A673 (cell line): Measurements from ENCODE around the gene RNF111. TPM values are rescaled to one million over a fixed set of nuclear protein-coding genes. Genes with fewer than 3 reads are reported as not detected.

ENCODE experiments used
- BruUV-seq: library from RNA; stranded (reverse); fragments of 400-500 nt; replicated peaks from 2 replicates; lab custom pipeline; 2021; lab: Mats Ljungman, UMichigan
- CTCF ChIA-PET: fragments of 300-600 bp; sonication (Branson Sonifier 250); formaldehyde crosslinking; loops from one replicate; lab custom pipeline; 2022; ENCODE audit warnings: antibody characterized with exemption; lab: Charles Lee
- POLR2A ChIA-PET: fragments of 300-600 bp; sonication (Branson Sonifier 250); formaldehyde crosslinking; loops from one replicate; lab custom pipeline; 2022; ENCODE audit warnings: antibody characterized with exemption; ENCODE audit not compliant: low non-redundant PET; lab: Charles Lee
- DNase-seq: peaks from one replicate; pipeline ENCODE4 v3.0.0-alpha.2; 2015; ENCODE audit warnings: low spot score
- H3K27ac ChIP-seq: fragments of 200-600 bp; sonication (generic); 2 replicates; pipeline ENCODE4 v1.5.1; 2016; ENCODE audit warnings: mixed run types, low read depth, mild to moderate bottlenecking, mixed read lengths, antibody characterized with exemption, low read length; ENCODE audit not compliant: poor library complexity, severe bottlenecking
- H3K27me3 ChIP-seq: fragments of 200-600 bp; sonication (generic); replicated peaks from 2 replicates; pipeline ENCODE4 v1.6.1; 2017; ENCODE audit warnings: mixed run types, low read depth, mild to moderate bottlenecking, mixed read lengths, antibody characterized with exemption, low read length; ENCODE audit not compliant: insufficient read depth, poor library complexity
- H3K36me3 ChIP-seq: fragments of 200-600 bp; sonication (generic); 2 replicates; pipeline ENCODE4 v1.6.1; 2016; ENCODE audit warnings: mixed run types, mild to moderate bottlenecking, mixed read lengths, antibody characterized with exemption, low read length; ENCODE audit not compliant: insufficient read depth, poor library complexity, severe bottlenecking
- H3K4me1 ChIP-seq: fragments of 200-600 bp; sonication (generic); 2 replicates; pipeline ENCODE4 v1.6.1; 2017; ENCODE audit warnings: mixed run types, mild to moderate bottlenecking, mixed read lengths, antibody characterized with exemption, low read length; ENCODE audit not compliant: insufficient read depth, poor library complexity, severe bottlenecking
- H3K4me3 ChIP-seq: fragments of 200-600 bp; sonication (generic); 2 replicates; pipeline ENCODE4 v1.5.1; 2016; ENCODE audit warnings: low read depth, mixed run types, mild to moderate bottlenecking, mixed read lengths, low read length; ENCODE audit not compliant: poor library complexity, severe bottlenecking
- H3K9me3 ChIP-seq: fragments of 200-600 bp; sonication (generic); 2 replicates; pipeline ENCODE4 v1.6.1; 2016; ENCODE audit warnings: mixed run types, low read depth, mild to moderate bottlenecking, mixed read lengths, antibody characterized with exemption, low read length; ENCODE audit not compliant: poor library complexity, severe bottlenecking
- CTCF ChIP-seq: fragments of 300-800, 200-600 bp; sonication (generic); conservative IDR thresholded peaks from 2 replicates; pipeline ENCODE4 v1.5.1; 2017; ENCODE audit warnings: low read depth, mild to moderate bottlenecking, antibody characterized with exemption, low read length, moderate library complexity, mixed read lengths
- EZH2 ChIP-seq: fragments of 200-600 bp; sonication (generic); IDR thresholded peaks from 2 replicates; pipeline ENCODE4 v1.6.1; 2017; ENCODE audit warnings: borderline replicate concordance, low read depth, mild to moderate bottlenecking, mixed read lengths, antibody characterized with exemption, low read length; ENCODE audit not compliant: poor library complexity, severe bottlenecking
- intact Hi-C: fragments of 100-400 bp; cut with micrococcal nuclease; formaldehyde crosslinking; loops from one replicate; pipeline ENCODE4 v1.10.0; 2022; ENCODE audit not compliant: unreplicated experiment
- total RNA-seq: library from RNA; stranded (reverse); gene quantifications from 2 replicates; pipeline ENCODE4 v1.2.3, GENCODE V29; 2021

RNF111 gene
- total RNA-seq, 1 experiment from 2014 or later, result 34.4 TPM

GRCh38 chr15:59116771-59117170, 129.3 kb downstream of the RNF111 start:
- DNase-seq, result no peak
- BruUV-seq, result no TSS peak
- POLR2A ChIA-PET, result no interaction called here
- intact Hi-C loops, result no loop called here
- H3K9me3 ChIP-seq, result no peaks in the 10 kb centered on the region
- no peak overlapping the region for H3K4me3 ChIP-seq
- CTCF ChIA-PET, result no interaction called here
- H3K27me3 ChIP-seq, result no peaks in the 10 kb centered on the region
- H3K4me1 ChIP-seq, result no peaks in the 10 kb centered on the region
- TF ChIP-seq EZH2, result no peak
- TF ChIP-seq CTCF, result no peak
- no peak overlapping the region for H3K27ac ChIP-seq
- peaks cover 90% of the 10 kb centered on the region for H3K36me3 ChIP-seq

- TF ChIP-seq EZH2 (no peak), CTCF (no peak)
- intact Hi-C loops, result no loop called here
- BruUV-seq, result no TSS peak
- POLR2A ChIA-PET, result no interaction called here
- Histone ChIP-seq H3K27ac (no peak overlapping the region), H3K27me3 (no peaks in the 10 kb centered on the region), H3K9me3 (no peaks in the 10 kb centered on the region), H3K36me3 (peaks cover 89% of the 10 kb centered on the region), H3K4me1 (no peaks in the 10 kb centered on the region), H3K4me3 (no peak overlapping the region)
- CTCF ChIA-PET, result no interaction called here
- no peak for DNase-seq
These were observed 132.2 kb downstream of the RNF111 start for GRCh38 chr15:59119625-59120024.

- TF ChIP-seq EZH2, result no peak
- TF ChIP-seq CTCF, result no peak
- H3K27ac ChIP-seq, result no peak overlapping the region
- CTCF ChIA-PET, result no interaction called here
- intact Hi-C loops, result no loop called here
- BruUV-seq, result no TSS peak
- H3K4me3 ChIP-seq, result no peak overlapping the region
- POLR2A ChIA-PET, result no interaction called here
- no peak for DNase-seq
- H3K27me3 ChIP-seq, result no peaks in the 10 kb centered on the region
- peaks cover 88% of the 10 kb centered on the region for H3K36me3 ChIP-seq
- no peaks in the 10 kb centered on the region for H3K4me1 ChIP-seq
- no peaks in the 10 kb centered on the region for H3K9me3 ChIP-seq
These were observed 133.5 kb downstream of the RNF111 start for GRCh38 chr15:59120937-59121336.
